Large intestine (tissue), 3 donors: ENCODE measurements around the gene CPNE5. TPM values are rescaled to one million over a fixed set of nuclear protein-coding genes. Genes with fewer than 3 reads are reported as not detected.

ENCODE experiments used
- DNase-seq, 2 donors: peaks; one replicate each; pipeline versions ENCODE4 v3.0.0 to v3.0.0-alpha.2; 2013
- H3K27ac ChIP-seq: one replicate; pipeline ENCODE4 v1.5.1; 2013; ENCODE audit warnings: low read length
- H3K27me3 ChIP-seq: 2 replicates; pipeline ENCODE4 v1.6.1; 2013; ENCODE audit warnings: low read length; ENCODE audit not compliant: control insufficient read depth, insufficient read depth
- H3K36me3 ChIP-seq: 2 replicates; pipeline ENCODE4 v1.6.1; 2013; ENCODE audit warnings: low read length; ENCODE audit not compliant: control insufficient read depth, insufficient read depth
- H3K4me1 ChIP-seq: one replicate; pipeline ENCODE4 v1.6.1; 2013; ENCODE audit warnings: low read length; ENCODE audit not compliant: control insufficient read depth, insufficient read depth
- H3K4me3 ChIP-seq: one replicate; pipeline ENCODE4 v1.5.1; 2013; ENCODE audit warnings: low read length
- H3K9me3 ChIP-seq: one replicate; pipeline ENCODE4 v1.6.1; 2013; ENCODE audit warnings: mild to moderate bottlenecking, low read depth, low read length, moderate library complexity; ENCODE audit not compliant: control insufficient read depth
- WGBS: methylation state at CpG from one replicate; pipeline ENCODE4 v1.1.5; 2013; ENCODE audit warnings: low lambda C conversion rate; ENCODE audit not compliant: insufficient coverage; 5-methylcytosine and 5-hydroxymethylcytosine counted together
- polyA plus RNA-seq: library from polyadenylated mRNA; unstranded; fragments of 120-200 nt; gene quantifications from one replicate; pipeline ENCODE4 v1.2.1, GENCODE V29; 2013

The CPNE5 gene
- polyA plus RNA-seq, 1 donor = 3.9 TPM

DNA sequence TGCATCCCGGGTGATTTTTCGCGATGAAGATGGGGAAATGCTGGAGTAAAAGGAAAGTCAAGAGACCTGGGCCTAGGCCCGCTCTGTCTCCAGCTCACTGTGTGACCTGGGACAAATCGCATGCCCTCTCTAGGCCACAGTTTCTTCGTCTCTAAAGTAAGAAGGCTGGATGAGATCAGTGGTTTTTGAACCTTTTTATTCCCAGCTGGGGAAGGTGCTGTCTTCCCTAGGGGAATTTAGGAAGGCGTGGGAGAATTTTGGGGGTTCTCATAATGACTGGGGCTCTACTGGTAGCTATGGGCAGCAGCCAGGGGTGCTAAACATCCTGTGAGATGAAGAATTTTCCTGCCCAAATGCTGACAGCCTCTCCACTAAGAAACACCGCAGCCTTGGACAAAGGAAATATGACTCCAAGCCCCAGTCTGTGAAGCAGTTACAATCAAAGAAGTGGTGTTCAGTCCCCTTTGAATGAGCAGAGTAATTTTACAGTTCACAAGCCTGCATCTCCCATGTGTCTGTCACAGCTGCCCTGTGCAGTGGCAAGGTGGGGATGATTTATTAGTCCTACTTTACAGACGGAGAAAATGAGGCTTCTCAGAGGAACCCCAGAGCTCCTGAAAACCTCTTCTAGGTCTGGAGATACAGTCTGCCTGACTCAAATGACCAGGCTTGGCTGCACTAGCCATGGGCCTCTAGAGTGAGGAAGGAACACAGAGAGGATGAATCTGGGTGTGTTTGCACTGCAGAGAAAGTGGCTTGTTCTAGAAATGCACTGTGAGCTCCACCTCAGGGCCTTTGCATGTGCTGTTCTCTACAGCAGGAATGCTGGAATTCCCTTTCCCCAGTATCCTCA, 84.4 kb downstream of the CPNE5 start:
- WGBS = no CpG with 5 or more reads among the region's 9 CpGs
- Histone ChIP-seq H3K27me3 (no peaks in the 10 kb centered on the region), H3K27ac (no peak overlapping the region), H3K4me3 (no peak overlapping the region), H3K36me3 (no peaks in the 10 kb centered on the region), H3K9me3 (no peaks in the 10 kb centered on the region), H3K4me1 (peaks cover 19% of the 10 kb centered on the region)
- DNase-seq = no peak

DNA sequence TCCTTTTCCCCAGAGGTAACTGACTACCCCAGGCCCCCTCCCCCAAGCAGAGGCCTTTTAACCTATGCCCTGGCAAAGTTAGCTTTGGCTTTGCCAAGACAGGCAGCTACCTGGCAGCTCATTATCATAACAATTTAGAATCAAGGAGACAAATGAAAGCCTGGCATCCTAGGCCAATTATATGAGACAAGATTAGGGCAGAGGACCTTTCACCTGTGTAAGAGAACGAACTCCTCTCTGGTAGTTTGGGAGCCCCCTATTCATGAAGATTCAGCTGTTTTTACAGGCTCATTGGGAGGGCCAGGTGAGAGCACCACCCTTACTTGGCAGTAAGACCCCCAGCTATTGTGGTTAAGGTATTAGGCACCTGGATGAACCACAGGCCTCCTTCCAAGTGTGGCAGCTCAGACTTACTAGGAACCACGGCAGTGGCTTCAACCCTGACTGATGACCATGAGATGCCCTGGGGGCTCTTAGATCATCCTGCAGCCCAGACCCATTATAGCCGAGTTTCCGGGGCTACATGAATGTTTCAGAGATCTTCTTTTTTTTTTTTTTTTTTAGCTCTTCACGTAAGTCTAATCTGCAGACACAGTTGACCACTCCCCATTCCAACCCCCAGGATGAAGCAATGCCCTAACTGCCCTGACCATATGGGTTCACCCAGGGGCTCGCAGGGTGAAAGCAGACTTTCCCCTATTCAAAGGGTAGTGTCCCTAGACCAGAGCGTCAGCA, 85.4 kb downstream of the CPNE5 start:
- no CpG with 5 or more reads among the region's 7 CpGs for WGBS
- peaks cover 19% of the 10 kb centered on the region for H3K4me1 ChIP-seq
- no peak for DNase-seq
- no peak overlapping the region for H3K27ac ChIP-seq
- H3K27me3 ChIP-seq = no peaks in the 10 kb centered on the region
- H3K36me3 ChIP-seq = no peaks in the 10 kb centered on the region
- no peak overlapping the region for H3K4me3 ChIP-seq
- peaks cover 3% of the 10 kb centered on the region for H3K9me3 ChIP-seq

DNA sequence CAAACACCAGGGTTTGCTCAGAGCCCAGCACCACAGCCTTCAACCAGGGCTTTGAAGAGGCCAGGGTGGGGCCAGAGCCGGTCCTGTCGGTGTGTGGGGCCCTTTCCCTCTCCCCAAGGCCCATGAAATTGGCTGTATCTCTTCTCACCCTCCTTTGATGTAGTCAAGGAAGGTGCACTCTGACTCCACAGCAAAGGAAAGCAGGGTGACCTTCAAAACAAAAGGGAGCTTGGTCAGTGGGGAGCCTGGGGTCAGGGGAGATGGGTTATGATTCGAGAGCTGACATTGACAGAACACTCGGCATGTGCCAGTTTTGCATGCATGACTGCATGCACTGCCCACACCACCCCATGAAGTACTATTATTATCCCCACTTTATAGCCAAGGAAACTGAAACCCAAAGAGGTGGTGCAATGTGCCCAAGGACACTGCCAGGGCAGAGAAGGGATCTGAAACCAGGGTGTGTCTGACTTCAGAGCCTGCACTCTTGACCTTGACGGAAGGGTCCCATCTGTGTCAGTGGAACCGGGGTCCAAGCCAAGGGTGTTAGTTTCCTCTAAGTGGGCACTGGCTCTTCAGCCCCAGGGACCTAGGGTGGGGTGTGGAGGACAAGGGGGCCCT, 86.2 kb downstream of the CPNE5 start:
- WGBS = no CpG with 5 or more reads among the region's 6 CpGs
- H3K4me3 ChIP-seq = no peak overlapping the region
- H3K27ac ChIP-seq = peak overlapping the region; percentile 9
- peaks cover 7% of the 10 kb centered on the region for H3K9me3 ChIP-seq
- peaks cover 19% of the 10 kb centered on the region for H3K4me1 ChIP-seq
- no peaks in the 10 kb centered on the region for H3K27me3 ChIP-seq
- no peaks in the 10 kb centered on the region for H3K36me3 ChIP-seq
- peak in 1 of 2 donors; percentile 66 for DNase-seq

DNA sequence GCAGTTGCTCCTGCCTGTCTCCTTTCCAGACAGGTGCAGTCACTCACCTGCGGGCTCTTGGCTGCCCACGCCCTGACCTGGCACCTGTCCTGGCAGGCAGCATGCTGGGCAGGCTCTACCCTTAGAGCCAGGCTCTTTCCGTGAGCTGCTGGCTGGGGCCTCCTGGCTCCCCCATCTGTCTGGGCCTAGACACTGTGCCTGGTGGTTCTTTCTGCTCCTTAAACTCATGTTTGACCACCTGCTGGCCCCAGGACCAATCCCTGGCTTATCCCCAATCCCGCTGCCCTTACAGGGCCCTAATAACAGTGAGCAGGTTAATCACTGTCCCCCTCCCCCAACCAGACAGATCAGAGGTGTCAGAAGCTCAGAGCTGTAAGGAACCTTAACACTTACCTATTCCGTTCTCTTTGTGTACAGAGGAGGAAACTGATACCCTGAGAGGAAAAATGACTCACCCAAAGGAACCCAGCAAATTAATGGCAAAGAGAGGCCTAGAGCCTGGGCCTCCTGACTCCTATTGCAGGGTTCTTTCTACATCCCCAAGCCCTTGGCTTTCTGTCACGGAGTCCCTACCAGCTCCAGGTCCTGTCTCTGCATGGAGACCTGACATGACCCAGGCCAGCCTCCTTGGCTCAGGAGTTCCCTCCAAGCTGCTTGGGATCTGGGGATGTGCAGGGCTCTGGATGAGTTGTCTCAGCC, 86.9 kb downstream of the CPNE5 start:
- peaks cover 7% of the 10 kb centered on the region for H3K9me3 ChIP-seq
- no peak overlapping the region for H3K4me3 ChIP-seq
- H3K27ac ChIP-seq = no peak overlapping the region
- H3K36me3 ChIP-seq = no peaks in the 10 kb centered on the region
- peaks cover 19% of the 10 kb centered on the region for H3K4me1 ChIP-seq
- no peaks in the 10 kb centered on the region for H3K27me3 ChIP-seq
- WGBS = no CpG with 5 or more reads among the region's 6 CpGs
- DNase-seq = no peak

DNA sequence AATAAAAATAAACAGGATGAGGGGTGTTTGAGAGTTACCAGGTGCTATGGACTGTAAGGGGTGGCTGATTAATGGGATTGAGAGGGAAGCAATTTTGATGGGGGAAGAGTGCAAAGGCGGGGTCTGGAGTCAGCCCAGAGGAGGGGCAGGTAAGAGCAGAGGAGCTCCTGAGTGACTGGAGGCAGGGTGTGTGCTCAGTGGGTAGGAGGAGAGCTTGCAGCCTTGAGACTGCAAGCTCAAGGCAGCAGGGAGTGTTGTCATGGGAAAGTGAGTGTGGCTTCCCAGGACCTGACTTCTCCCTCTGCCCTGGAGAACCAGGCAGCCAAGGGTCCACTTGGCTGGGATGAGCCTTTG, 87.4 kb downstream of the CPNE5 start:
- Histone ChIP-seq H3K4me1 (peaks cover 19% of the 10 kb centered on the region), H3K27ac (no peak overlapping the region)

DNA sequence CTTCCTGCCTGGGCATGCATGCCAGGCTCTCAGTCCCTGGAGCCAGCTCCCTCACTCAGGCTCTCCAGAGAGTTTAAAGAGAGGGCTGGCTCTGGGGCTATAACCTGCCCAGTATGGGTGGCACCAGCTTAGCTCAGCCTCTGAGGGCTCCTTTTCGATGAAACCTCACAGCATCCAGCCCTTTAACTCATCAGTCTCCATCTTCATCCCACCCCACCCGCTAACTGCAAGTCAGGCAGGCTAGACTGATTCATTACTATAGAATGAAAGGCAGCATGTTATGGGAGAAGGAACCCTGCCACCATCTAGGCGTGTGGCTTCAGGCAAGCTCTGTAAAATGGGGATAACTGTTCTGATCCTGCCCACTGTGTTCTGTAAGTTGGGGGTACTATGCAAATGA, 88.2 kb downstream of the CPNE5 start:
- H3K4me1 ChIP-seq = peaks cover 19% of the 10 kb centered on the region
- no CpG with 5 or more reads among the region's 3 CpGs for WGBS

More for the DNA sequence above, 87.4 kb downstream of the CPNE5 start:
- DNase-seq = no peak
- no CpG with 5 or more reads among the region's 1 CpG for WGBS
- no peaks in the 10 kb centered on the region for H3K36me3 ChIP-seq
- no peaks in the 10 kb centered on the region for H3K27me3 ChIP-seq
- H3K9me3 ChIP-seq = peaks cover 7% of the 10 kb centered on the region
- H3K4me3 ChIP-seq = no peak overlapping the region

DNA sequence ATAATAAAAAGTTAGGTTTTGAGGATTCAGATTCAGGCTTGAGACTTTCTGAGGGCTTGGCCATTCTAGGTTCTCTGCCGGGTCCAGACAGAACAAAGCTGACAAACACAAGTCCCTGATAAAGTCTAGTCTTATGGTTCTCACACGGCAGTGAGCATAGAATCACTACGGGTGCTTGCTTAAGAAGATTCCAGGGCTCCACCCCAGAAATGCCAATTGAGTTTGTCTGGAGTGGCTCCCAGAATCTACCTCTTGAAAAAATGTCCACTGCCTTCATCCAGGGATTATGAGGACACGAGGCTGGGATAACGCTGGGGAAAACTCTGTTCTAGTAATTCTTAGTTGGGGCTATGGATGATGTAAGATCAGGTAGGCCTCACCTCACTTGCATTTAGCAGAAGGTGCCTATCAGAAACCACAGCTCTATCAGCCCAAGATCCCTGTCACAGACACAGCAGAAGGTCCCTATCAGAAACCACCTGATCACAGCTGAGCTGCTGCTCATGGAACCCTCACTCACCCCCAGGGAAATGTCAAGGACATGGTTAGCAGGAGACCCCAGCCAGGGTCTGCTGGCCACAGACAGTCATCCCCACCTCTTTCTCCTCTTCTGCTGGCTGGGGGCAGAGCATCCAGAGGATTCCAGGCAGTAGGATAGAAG, 89.3 kb downstream of the CPNE5 start:
- no peak overlapping the region for H3K4me3 ChIP-seq
- H3K36me3 ChIP-seq = no peaks in the 10 kb centered on the region
- H3K9me3 ChIP-seq = peaks cover 7% of the 10 kb centered on the region
- WGBS = no CpG with 5 or more reads among the region's 5 CpGs
- peaks cover 20% of the 10 kb centered on the region for H3K4me1 ChIP-seq
- no peak overlapping the region for H3K27ac ChIP-seq
- no peaks in the 10 kb centered on the region for H3K27me3 ChIP-seq
- no peak for DNase-seq

More for the DNA sequence above, 88.2 kb downstream of the CPNE5 start:
- no peak for DNase-seq
- no peak overlapping the region for H3K4me3 ChIP-seq
- H3K27ac ChIP-seq = no peak overlapping the region
- no peaks in the 10 kb centered on the region for H3K36me3 ChIP-seq
- peaks cover 7% of the 10 kb centered on the region for H3K9me3 ChIP-seq
- H3K27me3 ChIP-seq = no peaks in the 10 kb centered on the region

DNA sequence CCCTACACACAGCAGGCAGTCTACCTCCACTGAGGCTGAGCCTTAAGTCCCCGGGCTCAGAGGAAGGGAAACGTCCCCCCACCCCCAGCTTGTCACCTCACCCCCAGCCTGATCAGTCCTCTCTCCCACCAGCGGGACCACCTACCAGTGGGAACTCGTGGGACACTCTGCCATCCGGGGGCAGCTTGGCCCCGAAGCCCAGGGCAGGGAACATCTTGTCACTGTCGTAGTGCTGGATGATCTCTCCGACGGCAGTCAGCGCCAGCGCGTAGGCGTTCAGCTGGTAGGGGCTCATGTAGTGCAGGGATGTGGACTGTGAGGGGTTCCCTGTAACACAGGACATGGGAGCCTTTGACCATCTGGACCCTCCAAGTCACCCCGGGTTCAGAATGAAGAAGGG, 93.0 kb downstream of the CPNE5 start:
- Histone ChIP-seq H3K27me3 (no peaks in the 10 kb centered on the region), H3K4me3 (no peak overlapping the region), H3K27ac (no peak overlapping the region), H3K9me3 (peaks cover 7% of the 10 kb centered on the region), H3K4me1 (peaks cover 27% of the 10 kb centered on the region), H3K36me3 (no peaks in the 10 kb centered on the region)
- no CpG with 5 or more reads among the region's 14 CpGs for WGBS
- no peak for DNase-seq

DNA sequence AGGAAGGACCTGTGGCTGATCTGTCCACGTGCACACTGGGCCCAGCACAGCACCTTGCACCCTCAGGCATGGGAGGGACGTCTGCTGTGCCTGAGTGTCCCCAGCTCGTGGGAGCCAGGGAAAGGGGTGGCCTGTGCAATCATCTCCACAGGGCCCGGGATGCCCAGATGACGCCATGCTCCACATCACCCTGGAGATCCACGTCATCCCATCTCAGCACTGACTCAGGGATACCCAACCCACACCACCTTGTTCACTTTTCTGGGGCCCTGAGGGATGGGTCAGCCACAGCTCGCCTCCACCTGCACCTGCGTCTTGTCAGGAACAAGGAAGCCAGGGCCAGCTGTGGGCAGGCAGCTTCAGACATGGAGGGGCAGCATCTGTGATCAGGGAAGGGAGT, 93.4 kb downstream of the CPNE5 start:
- WGBS = no CpG with 5 or more reads among the region's 8 CpGs
- no peaks in the 10 kb centered on the region for H3K36me3 ChIP-seq
- no peak overlapping the region for H3K27ac ChIP-seq
- H3K4me3 ChIP-seq = no peak overlapping the region
- peaks cover 27% of the 10 kb centered on the region for H3K4me1 ChIP-seq
- H3K9me3 ChIP-seq = peaks cover 7% of the 10 kb centered on the region
- H3K27me3 ChIP-seq = no peaks in the 10 kb centered on the region
- no peak for DNase-seq

DNA sequence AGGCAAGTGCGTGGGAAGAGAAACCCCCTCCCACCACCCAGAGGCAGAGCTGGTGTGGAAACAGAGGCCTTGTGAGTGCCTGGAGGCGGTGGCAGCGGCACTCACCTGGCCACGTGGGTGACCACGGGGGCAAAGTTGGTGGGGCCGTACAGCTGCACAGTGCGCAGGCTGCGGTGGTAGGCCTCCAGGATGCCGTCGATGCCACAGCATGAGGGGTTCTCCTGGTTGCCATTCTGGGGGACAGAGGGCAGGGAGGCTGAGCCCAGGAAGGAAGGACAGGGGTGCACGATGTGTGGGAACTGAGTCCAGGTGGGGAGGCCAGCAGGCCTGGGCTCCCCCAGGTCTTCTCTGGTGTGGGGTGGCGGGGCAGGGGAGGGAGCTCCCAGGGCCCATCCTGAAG, 94.0 kb downstream of the CPNE5 start:
- no peaks in the 10 kb centered on the region for H3K36me3 ChIP-seq
- no peaks in the 10 kb centered on the region for H3K27me3 ChIP-seq
- H3K9me3 ChIP-seq = peaks cover 7% of the 10 kb centered on the region
- H3K4me3 ChIP-seq = no peak overlapping the region
- DNase-seq = no peak
- H3K4me1 ChIP-seq = peaks cover 27% of the 10 kb centered on the region
- no CpG with 5 or more reads among the region's 12 CpGs for WGBS
- no peak overlapping the region for H3K27ac ChIP-seq
